Endothelial cell of umbilical vein (primary cell): ENCODE data around the gene TGFB1. TPM values are rescaled to one million over a fixed set of nuclear protein-coding genes. Genes with fewer than 3 reads are reported as not detected.
"Not testable (repeated sequence)": the region's sequence is repeated elsewhere in the genome, so short reads cannot be mapped to it uniquely, and the experiment has no call there.

ENCODE experiments used
- BruUV-seq: library from RNA; stranded (reverse); fragments of 400-500 nt; replicated peaks from 2 replicates; lab custom pipeline; 2021; lab: Mats Ljungman, UMichigan
- CTCF ChIA-PET: fragments of 300-600, 350-600 bp; sonication (Branson Sonifier 250); formaldehyde crosslinking; loops from one replicate; lab custom pipeline; 2021; ENCODE audit warnings: antibody characterized with exemption, inconsistent platforms; lab: Charles Lee
- POLR2A ChIA-PET: fragments of 300-600, 350-600 bp; sonication (Branson Sonifier 250); formaldehyde crosslinking; loops from one replicate; lab custom pipeline; 2021; ENCODE audit warnings: antibody characterized with exemption, inconsistent platforms; lab: Charles Lee
- DNase-seq: peaks from one replicate; pipeline ENCODE4 v3.0.0-alpha.2; 2011; ENCODE audit warnings: low read depth, low spot score
- FAIRE-seq: peaks from 2 replicates; lab custom pipeline; 2011; peaks lifted over from hg19 to GRCh38; lab: Jason Lieb, UNC
- H2AFZ ChIP-seq: 2 replicates; pipeline ENCODE4 v1.6.0; 2012; ENCODE audit warnings: low read depth, low read length, control low read depth, inconsistent platforms
- H3K27ac ChIP-seq: 2 replicates; pipeline ENCODE4 v1.5.1; 2011; ENCODE audit warnings: low read depth, mild to moderate bottlenecking, control low read depth, low read length, moderate library complexity; ENCODE audit not compliant: insufficient read depth
- H3K27me3 ChIP-seq, 2 experiments: 2 replicates each; pipeline versions ENCODE4 v1.6.0 to v1.6.1; 2011; ENCODE audit warnings: low read length in 2 of 2, mixed read lengths in 1 of 2; ENCODE audit not compliant: control insufficient read depth in 2 of 2, insufficient read depth in 2 of 2
- H3K36me3 ChIP-seq, 2 experiments: 2 replicates in 1 of 2; 3 replicates in 1 of 2; pipeline ENCODE4 v1.5.1; 2011; ENCODE audit warnings: low read length in 2 of 2, mild to moderate bottlenecking in 1 of 2, moderate library complexity in 1 of 2; ENCODE audit not compliant: control insufficient read depth in 2 of 2, insufficient read depth in 2 of 2; ENCODE audit errors: extremely low read depth in 1 of 2
- H3K4me1 ChIP-seq: 3 replicates; pipeline ENCODE4 v1.5.1; 2011; ENCODE audit warnings: mild to moderate bottlenecking, low read length; ENCODE audit not compliant: control insufficient read depth, insufficient read depth; ENCODE audit errors: extremely low read depth
- H3K4me2 ChIP-seq: 2 replicates; pipeline ENCODE4 v1.6.1; 2011; ENCODE audit warnings: low read length, control low read depth, mixed read lengths; ENCODE audit not compliant: insufficient read depth
- H3K4me3 ChIP-seq, 3 experiments: fragments of 200-600 bp in 1 of 3; sonication (generic), shearing (Covaris generic) in 1 of 3; replicated peaks in 1 of 3; 2 replicates each; pipeline ENCODE4 v1.5.1; 2011 to 2016; ENCODE audit warnings: control low read depth in 3 of 3, low read length in 3 of 3, mild to moderate bottlenecking in 2 of 3, inconsistent platforms in 1 of 3, low read depth in 1 of 3, moderate library complexity in 1 of 3; ENCODE audit not compliant: insufficient read depth in 1 of 3
- H3K79me2 ChIP-seq: 2 replicates; pipeline ENCODE4 v1.6.0; 2012; ENCODE audit warnings: low read length, inconsistent platforms; ENCODE audit not compliant: control insufficient read depth, insufficient read depth
- H3K9ac ChIP-seq: replicated peaks from 2 replicates; pipeline ENCODE3; 2011; ENCODE audit warnings: low read length, control low read depth; ENCODE audit not compliant: insufficient read depth; ENCODE audit errors: extremely low read depth
- H3K9me1 ChIP-seq: replicated peaks from 3 replicates; pipeline ENCODE4 v1.6.0; 2011; ENCODE audit warnings: mild to moderate bottlenecking, low read length; ENCODE audit not compliant: control insufficient read depth, insufficient read depth; ENCODE audit errors: extremely low read depth
- H3K9me3 ChIP-seq: replicated peaks from 2 replicates; pipeline ENCODE4 v1.5.1; 2012; ENCODE audit warnings: low read length, inconsistent platforms; ENCODE audit not compliant: control insufficient read depth, insufficient read depth
- H4K20me1 ChIP-seq: replicated peaks from 2 replicates; pipeline ENCODE3; 2011; ENCODE audit warnings: mild to moderate bottlenecking, low read length; ENCODE audit not compliant: control insufficient read depth, insufficient read depth; ENCODE audit errors: extremely low read depth
- EZH2 ChIP-seq: IDR thresholded peaks from 2 replicates; pipeline ENCODE4 v1.6.1; 2012; ENCODE audit warnings: borderline replicate concordance, low read depth, mild to moderate bottlenecking, moderate library complexity, low read length, inconsistent platforms; ENCODE audit not compliant: severe bottlenecking
- FOS ChIP-seq: IDR thresholded peaks from 2 replicates; pipeline ENCODE4 v1.6.1; 2011; ENCODE audit warnings: mild to moderate bottlenecking, low read length, moderate library complexity, borderline replicate concordance; ENCODE audit not compliant: insufficient read depth
- JUN ChIP-seq: IDR thresholded peaks from 2 replicates; pipeline ENCODE4 v1.6.1; 2011; ENCODE audit warnings: borderline replicate concordance, low read depth; ENCODE audit not compliant: insufficient read length, insufficient read depth
- MAX ChIP-seq: IDR thresholded peaks from 2 replicates; pipeline ENCODE4 v1.6.1; 2011; ENCODE audit not compliant: insufficient read depth, insufficient read length
- POLR2A ChIP-seq: IDR thresholded peaks from 2 replicates; pipeline ENCODE4 v1.6.1; 2012; ENCODE audit warnings: low read depth, mild to moderate bottlenecking, control low read depth, low read length
- POLR2AphosphoS5 ChIP-seq: IDR thresholded peaks from 2 replicates; pipeline ENCODE4 v1.6.1; 2012; ENCODE audit warnings: low read depth, mild to moderate bottlenecking, control low read depth, low read length, moderate library complexity; ENCODE audit not compliant: insufficient read depth
- dilution Hi-C: fragments of 300-500 bp; cut with MboI; formaldehyde crosslinking; loops from one replicate; pipeline ENCODE4 v1.15.0; 2019; ENCODE audit warnings: low sequenced_read_pairs; ENCODE audit not compliant: extremely low pct_ligation_motif_present
- intact Hi-C: fragments of 100-400 bp; cut with micrococcal nuclease; formaldehyde crosslinking; loops from one replicate; pipeline ENCODE4 v1.10.0; 2022
- polyA plus RNA-seq, 4 experiments: library from polyadenylated mRNA; depleted of rRNA in 3 of 4; stranded (reverse) in 3 of 4; unstranded in 1 of 4; fragments of >200 nt; gene quantifications; 2 replicates each; pipeline versions ENCODE4 v1.2.1 to v1.2.3, GENCODE V29; 2011 to 2012; ENCODE audit warnings: missing spikeins in 1 of 4
- total RNA-seq: library from RNA; stranded (reverse); gene quantifications from 2 replicates; pipeline ENCODE4 v1.2.3, GENCODE V29; 2021
- TF ChIP-seq, protein P1 (sequence below), 2 donors: IDR thresholded peaks; 1 replicate in 1 of 2; 2 replicates in 1 of 2; pipeline ENCODE4 v1.5.1; 2011; ENCODE audit warnings: low read length in 2 of 2, mild to moderate bottlenecking in 2 of 2, moderate library complexity in 2 of 2, control low read depth in 1 of 2, inconsistent platforms in 1 of 2, low read depth in 1 of 2; ENCODE audit not compliant: insufficient read depth in 1 of 2; ENCODE audit errors: extremely low read depth in 1 of 2

TGFB1 gene
- total and polyA plus RNA-seq, 2 donors (not counting 3 experiments of a cell fraction or from before 2014, with no cell fraction given): 64.4 to 250 TPM

GRCh38 chr19:41371541-41371940 is 17.8 kb upstream of the TGFB1 start:
- no peaks in the 10 kb centered on the region for H3K36me3 ChIP-seq
- DNase-seq: no peak
- dilution Hi-C loops: no loop called here
- H3K9me1 ChIP-seq: no peaks in the 10 kb centered on the region
- no peaks in the 10 kb centered on the region for H3K9me3 ChIP-seq
- TF ChIP-seq, protein P1, sequence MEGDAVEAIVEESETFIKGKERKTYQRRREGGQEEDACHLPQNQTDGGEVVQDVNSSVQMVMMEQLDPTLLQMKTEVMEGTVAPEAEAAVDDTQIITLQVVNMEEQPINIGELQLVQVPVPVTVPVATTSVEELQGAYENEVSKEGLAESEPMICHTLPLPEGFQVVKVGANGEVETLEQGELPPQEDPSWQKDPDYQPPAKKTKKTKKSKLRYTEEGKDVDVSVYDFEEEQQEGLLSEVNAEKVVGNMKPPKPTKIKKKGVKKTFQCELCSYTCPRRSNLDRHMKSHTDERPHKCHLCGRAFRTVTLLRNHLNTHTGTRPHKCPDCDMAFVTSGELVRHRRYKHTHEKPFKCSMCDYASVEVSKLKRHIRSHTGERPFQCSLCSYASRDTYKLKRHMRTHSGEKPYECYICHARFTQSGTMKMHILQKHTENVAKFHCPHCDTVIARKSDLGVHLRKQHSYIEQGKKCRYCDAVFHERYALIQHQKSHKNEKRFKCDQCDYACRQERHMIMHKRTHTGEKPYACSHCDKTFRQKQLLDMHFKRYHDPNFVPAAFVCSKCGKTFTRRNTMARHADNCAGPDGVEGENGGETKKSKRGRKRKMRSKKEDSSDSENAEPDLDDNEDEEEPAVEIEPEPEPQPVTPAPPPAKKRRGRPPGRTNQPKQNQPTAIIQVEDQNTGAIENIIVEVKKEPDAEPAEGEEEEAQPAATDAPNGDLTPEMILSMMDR (IDR thresholded peaks at IDR 0.05; ENCODE audit: extremely low read depth in 1 of 2, insufficient read depth in 1 of 2, low read depth in 1 of 2, low read length in 2 of 2): no peak
- TF ChIP-seq EZH2: no peak
- no peak for TF ChIP-seq POLR2AphosphoS5
- TF ChIP-seq MAX: no peak
- no peak for TF ChIP-seq JUN
- TF ChIP-seq FOS: no peak
- TF ChIP-seq POLR2A: no peak
- peaks cover 17% of the 10 kb centered on the region for H3K79me2 ChIP-seq
- H4K20me1 ChIP-seq: no peaks in the 10 kb centered on the region
- H3K27ac ChIP-seq: no peak overlapping the region
- peaks cover 21% of the 10 kb centered on the region for H3K4me1 ChIP-seq
- ChIA-PET CTCF (interaction anchor here (0.7 kb wide), 1 partner anchor 19 kb away, joined by 3 read pairs; no protein-coding TSS in a partner anchor), POLR2A (no interaction called here)
- no peak overlapping the region for H2AFZ ChIP-seq
- no peak overlapping the region for H3K9ac ChIP-seq
- intact Hi-C loops: no loop called here
- no peak overlapping the region for H3K4me2 ChIP-seq
- H3K4me3 ChIP-seq: no peak overlapping the region
- no peak for FAIRE-seq
- no peaks in the 10 kb centered on the region for H3K27me3 ChIP-seq
- no TSS peak for BruUV-seq

DNA sequence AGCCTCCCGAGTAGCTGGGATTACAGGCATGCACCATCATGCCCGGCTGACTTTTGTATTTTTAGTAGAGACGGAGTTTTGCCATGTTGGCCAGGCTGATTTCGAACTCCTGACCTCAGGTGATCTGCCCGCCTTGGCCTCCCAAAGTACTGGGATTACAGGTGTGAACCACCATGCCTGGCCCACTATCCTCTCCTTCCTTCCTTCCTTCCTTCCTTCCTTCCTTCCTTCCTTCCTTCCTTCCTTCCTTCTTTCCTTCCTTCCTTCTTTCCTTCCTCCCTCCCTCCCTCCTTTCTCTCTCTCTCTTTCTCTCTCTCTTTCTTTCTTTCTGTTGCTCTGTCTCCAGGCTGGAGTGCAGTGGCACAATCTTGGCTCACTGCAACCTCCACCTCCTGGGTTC is 17.4 kb upstream of the TGFB1 start:
- CTCF ChIA-PET: interaction anchor here (0.7 kb wide), 1 partner anchor 18 kb away, joined by 3 read pairs; no protein-coding TSS in a partner anchor
- BruUV-seq, H3K9me3 ChIP-seq, H3K27me3 ChIP-seq, H3K4me2 ChIP-seq, H3K36me3 ChIP-seq, FAIRE-seq, H4K20me1 ChIP-seq, H2AFZ ChIP-seq, dilution Hi-C loops, H3K9ac ChIP-seq, DNase-seq, H3K27ac ChIP-seq, H3K9me1 ChIP-seq, H3K4me3 ChIP-seq, intact Hi-C loops: not testable (repeated sequence)
- POLR2A ChIA-PET: interaction anchor here (0.6 kb wide), 1 partner anchor 37 kb away, joined by 3 read pairs; no protein-coding TSS in a partner anchor
- H3K4me1 ChIP-seq: peaks cover 18% of the 10 kb centered on the region
- peaks cover 21% of the 10 kb centered on the region for H3K79me2 ChIP-seq
